HepG2 (cell line): ENCODE results near the gene ZFAND2B. TPM values are rescaled to one million over a fixed set of nuclear protein-coding genes. Genes with fewer than 3 reads are reported as not detected.

ENCODE experiments used
- ELF4 ChIP-seq: sonication (generic); formaldehyde crosslinking; IDR thresholded peaks from 2 replicates; pipeline ENCODE4 v1.5.0; 2020; ENCODE audit warnings: missing genetic modification reagents, mild to moderate bottlenecking, moderate library complexity, borderline replicate concordance
- KDM5B ChIP-seq: sonication (generic); formaldehyde crosslinking; IDR thresholded peaks from 2 replicates; pipeline ENCODE4 v1.4.0; 2020; ENCODE audit warnings: missing genetic modification reagents, mild to moderate bottlenecking, borderline replicate concordance
- NFIB ChIP-seq: sonication (generic); formaldehyde crosslinking; IDR thresholded peaks from 2 replicates; pipeline ENCODE4 v1.9.0; 2021; ENCODE audit warnings: missing genetic modification reagents, mild to moderate bottlenecking, borderline replicate concordance
- NR2C2 ChIP-seq: sonication (generic); formaldehyde crosslinking; IDR thresholded peaks from 2 replicates; pipeline ENCODE4 v1.4.0; 2020; ENCODE audit warnings: missing genetic modification reagents, mild to moderate bottlenecking, moderate library complexity, borderline replicate concordance
- THYN1 ChIP-seq: sonication (generic); formaldehyde crosslinking; IDR thresholded peaks from 2 replicates; pipeline ENCODE4 v1.8.1; 2023; ENCODE audit warnings: low read depth, mild to moderate bottlenecking, moderate library complexity, missing genetic modification reagents, borderline replicate concordance
- ZBTB21 ChIP-seq: sonication (generic); formaldehyde crosslinking; IDR thresholded peaks from 2 replicates; pipeline ENCODE4 v1.4.0; 2020; ENCODE audit warnings: missing genetic modification reagents
- ZMYM4 ChIP-seq: sonication (generic); formaldehyde crosslinking; IDR thresholded peaks from 2 replicates; pipeline ENCODE4 v1.8.1; 2023; ENCODE audit warnings: mild to moderate bottlenecking, missing genetic modification reagents
- ZNF292 ChIP-seq: sonication (generic); formaldehyde crosslinking; IDR thresholded peaks from 2 replicates; pipeline ENCODE4 v1.8.1; 2022; ENCODE audit warnings: mild to moderate bottlenecking, low read depth, missing genetic modification reagents, borderline replicate concordance
- ZNF550 ChIP-seq: sonication (generic); formaldehyde crosslinking; IDR thresholded peaks from 2 replicates; pipeline ENCODE4 v1.4.0; 2020; ENCODE audit warnings: mild to moderate bottlenecking, missing genetic modification reagents, borderline replicate concordance
- polyA plus RNA-seq, 8 experiments: library from polyadenylated mRNA; depleted of rRNA in 3 of 8; stranded (reverse) in 7 of 8; unstranded in 1 of 8; fragments of >200 nt; fragmentation: Illumina TruSeq in 4 of 8; extraction: Trizol in 4 of 8; gene quantifications; 2 replicates each; pipeline versions ENCODE4 v1.2.1 to v1.2.3, GENCODE V29; 2011 to 2016; ENCODE audit warnings: low read depth in 4 of 8, missing spikeins in 1 of 8, mixed read lengths in 1 of 8; ENCODE audit not compliant: insufficient read depth in 1 of 8
- total RNA-seq, 5 experiments: library from RNA; depleted of rRNA; stranded (reverse); fragments of >200 nt; fragmentation: Illumina TruSeq; extraction: Trizol; gene quantifications; 2 replicates each; pipeline ENCODE4 v1.2.3, GENCODE V29; 2016; ENCODE audit warnings: low read depth in 1 of 5
- TF ChIP-seq, protein P1 (sequence below): sonication (generic); formaldehyde crosslinking; IDR thresholded peaks from 2 replicates; pipeline ENCODE4 v1.5.0; 2020; ENCODE audit warnings: mild to moderate bottlenecking, missing genetic modification reagents, borderline replicate concordance
- TF ChIP-seq, protein P2 (sequence below): sonication (generic); formaldehyde crosslinking; IDR thresholded peaks from one replicate; pipeline ENCODE4 v1.5.1; 2020; ENCODE audit warnings: mild to moderate bottlenecking, missing genetic modification reagents; ENCODE audit errors: not compliant biosample characterization

ZFAND2B gene
- total and polyA plus RNA-seq, 2 of the 13 experiments (the other 11 are each of a cell fraction or from before 2014, with no cell fraction given) = 53.3 to 115 TPM

DNA sequence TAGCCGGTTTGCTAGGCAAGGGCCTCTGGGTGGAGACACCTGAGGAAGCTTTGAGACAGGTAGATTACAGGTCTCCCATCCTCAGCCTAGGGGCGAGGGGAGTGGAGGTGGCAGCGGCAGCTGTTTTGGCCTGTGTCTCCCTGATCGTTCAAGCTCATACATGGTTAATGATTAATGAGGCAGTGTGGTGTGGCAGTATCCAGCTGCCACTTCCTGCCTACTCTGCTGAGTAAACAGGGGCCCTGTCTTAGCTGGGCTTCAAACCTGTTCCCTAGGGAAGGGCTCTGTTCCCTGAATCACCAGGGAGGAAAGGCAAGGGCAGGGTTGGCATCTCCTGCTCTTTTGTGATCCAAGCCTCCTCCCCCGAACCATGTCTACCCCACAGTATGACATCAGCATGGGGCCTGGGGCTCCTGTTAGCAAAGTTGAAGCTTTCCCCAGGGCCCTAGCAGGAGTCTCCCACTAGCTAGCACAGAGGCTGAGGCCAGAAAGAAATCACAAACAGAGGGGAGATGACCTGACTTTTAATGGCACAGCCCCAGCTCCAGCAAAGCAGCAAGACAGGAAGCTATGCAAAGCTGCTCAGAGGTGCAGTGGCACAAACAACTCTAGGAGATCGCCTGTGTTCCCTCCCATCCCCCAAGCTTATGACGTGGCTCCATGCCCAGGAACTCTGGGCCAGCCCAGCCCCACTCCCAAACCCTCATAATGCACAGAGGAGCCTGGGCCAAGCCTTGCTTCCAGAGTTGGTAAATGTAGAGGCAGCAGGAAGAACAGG lies 42.8 kb downstream of the ZFAND2B start (continued):
- TF ChIP-seq, protein P1, sequence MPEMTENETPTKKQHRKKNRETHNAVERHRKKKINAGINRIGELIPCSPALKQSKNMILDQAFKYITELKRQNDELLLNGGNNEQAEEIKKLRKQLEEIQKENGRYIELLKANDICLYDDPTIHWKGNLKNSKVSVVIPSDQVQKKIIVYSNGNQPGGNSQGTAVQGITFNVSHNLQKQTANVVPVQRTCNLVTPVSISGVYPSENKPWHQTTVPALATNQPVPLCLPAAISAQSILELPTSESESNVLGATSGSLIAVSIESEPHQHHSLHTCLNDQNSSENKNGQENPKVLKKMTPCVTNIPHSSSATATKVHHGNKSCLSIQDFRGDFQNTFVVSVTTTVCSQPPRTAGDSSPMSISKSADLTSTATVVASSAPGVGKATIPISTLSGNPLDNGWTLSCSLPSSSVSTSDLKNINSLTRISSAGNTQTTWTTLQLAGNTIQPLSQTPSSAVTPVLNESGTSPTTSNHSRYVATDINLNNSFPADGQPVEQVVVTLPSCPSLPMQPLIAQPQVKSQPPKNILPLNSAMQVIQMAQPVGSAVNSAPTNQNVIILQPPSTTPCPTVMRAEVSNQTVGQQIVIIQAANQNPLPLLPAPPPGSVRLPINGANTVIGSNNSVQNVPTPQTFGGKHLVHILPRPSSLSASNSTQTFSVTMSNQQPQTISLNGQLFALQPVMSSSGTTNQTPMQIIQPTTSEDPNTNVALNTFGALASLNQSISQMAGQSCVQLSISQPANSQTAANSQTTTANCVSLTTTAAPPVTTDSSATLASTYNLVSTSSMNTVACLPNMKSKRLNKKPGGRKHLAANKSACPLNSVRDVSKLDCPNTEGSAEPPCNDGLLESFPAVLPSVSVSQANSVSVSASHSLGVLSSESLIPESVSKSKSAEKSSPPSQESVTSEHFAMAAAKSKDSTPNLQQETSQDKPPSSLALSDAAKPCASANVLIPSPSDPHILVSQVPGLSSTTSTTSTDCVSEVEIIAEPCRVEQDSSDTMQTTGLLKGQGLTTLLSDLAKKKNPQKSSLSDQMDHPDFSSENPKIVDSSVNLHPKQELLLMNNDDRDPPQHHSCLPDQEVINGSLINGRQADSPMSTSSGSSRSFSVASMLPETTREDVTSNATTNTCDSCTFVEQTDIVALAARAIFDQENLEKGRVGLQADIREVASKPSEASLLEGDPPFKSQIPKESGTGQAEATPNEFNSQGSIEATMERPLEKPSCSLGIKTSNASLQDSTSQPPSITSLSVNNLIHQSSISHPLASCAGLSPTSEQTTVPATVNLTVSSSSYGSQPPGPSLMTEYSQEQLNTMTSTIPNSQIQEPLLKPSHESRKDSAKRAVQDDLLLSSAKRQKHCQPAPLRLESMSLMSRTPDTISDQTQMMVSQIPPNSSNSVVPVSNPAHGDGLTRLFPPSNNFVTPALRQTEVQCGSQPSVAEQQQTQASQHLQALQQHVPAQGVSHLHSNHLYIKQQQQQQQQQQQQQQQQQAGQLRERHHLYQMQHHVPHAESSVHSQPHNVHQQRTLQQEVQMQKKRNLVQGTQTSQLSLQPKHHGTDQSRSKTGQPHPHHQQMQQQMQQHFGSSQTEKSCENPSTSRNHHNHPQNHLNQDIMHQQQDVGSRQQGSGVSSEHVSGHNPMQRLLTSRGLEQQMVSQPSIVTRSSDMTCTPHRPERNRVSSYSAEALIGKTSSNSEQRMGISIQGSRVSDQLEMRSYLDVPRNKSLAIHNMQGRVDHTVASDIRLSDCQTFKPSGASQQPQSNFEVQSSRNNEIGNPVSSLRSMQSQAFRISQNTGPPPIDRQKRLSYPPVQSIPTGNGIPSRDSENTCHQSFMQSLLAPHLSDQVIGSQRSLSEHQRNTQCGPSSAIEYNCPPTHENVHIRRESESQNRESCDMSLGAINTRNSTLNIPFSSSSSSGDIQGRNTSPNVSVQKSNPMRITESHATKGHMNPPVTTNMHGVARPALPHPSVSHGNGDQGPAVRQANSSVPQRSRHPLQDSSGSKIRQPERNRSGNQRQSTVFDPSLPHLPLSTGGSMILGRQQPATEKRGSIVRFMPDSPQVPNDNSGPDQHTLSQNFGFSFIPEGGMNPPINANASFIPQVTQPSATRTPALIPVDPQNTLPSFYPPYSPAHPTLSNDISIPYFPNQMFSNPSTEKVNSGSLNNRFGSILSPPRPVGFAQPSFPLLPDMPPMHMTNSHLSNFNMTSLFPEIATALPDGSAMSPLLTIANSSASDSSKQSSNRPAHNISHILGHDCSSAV = 0 out of 2 replicates have a peak, but pooled peaks have one; percentile 83
- TF ChIP-seq ZBTB21 (CRISPR knock-in tag) (peak; percentile 31), ELF4 (CRISPR knock-in tag) (peak; percentile 93), ZMYM4 (peak; percentile 57; the same call in 1 of the 2 replicates), KDM5B (CRISPR knock-in tag) (peak; percentile 34; the same call in 1 of the 2 replicates), ZNF550 (CRISPR knock-in tag) (0 out of 2 replicates have a peak, but pooled peaks have one; percentile 55), THYN1 (CRISPR knock-in tag) (no peak), NR2C2 (CRISPR knock-in tag) (no peak), ZNF292 (CRISPR knock-in tag) (peak; percentile 92), NFIB (CRISPR knock-in tag) (no peak)
- TF ChIP-seq, protein P2, sequence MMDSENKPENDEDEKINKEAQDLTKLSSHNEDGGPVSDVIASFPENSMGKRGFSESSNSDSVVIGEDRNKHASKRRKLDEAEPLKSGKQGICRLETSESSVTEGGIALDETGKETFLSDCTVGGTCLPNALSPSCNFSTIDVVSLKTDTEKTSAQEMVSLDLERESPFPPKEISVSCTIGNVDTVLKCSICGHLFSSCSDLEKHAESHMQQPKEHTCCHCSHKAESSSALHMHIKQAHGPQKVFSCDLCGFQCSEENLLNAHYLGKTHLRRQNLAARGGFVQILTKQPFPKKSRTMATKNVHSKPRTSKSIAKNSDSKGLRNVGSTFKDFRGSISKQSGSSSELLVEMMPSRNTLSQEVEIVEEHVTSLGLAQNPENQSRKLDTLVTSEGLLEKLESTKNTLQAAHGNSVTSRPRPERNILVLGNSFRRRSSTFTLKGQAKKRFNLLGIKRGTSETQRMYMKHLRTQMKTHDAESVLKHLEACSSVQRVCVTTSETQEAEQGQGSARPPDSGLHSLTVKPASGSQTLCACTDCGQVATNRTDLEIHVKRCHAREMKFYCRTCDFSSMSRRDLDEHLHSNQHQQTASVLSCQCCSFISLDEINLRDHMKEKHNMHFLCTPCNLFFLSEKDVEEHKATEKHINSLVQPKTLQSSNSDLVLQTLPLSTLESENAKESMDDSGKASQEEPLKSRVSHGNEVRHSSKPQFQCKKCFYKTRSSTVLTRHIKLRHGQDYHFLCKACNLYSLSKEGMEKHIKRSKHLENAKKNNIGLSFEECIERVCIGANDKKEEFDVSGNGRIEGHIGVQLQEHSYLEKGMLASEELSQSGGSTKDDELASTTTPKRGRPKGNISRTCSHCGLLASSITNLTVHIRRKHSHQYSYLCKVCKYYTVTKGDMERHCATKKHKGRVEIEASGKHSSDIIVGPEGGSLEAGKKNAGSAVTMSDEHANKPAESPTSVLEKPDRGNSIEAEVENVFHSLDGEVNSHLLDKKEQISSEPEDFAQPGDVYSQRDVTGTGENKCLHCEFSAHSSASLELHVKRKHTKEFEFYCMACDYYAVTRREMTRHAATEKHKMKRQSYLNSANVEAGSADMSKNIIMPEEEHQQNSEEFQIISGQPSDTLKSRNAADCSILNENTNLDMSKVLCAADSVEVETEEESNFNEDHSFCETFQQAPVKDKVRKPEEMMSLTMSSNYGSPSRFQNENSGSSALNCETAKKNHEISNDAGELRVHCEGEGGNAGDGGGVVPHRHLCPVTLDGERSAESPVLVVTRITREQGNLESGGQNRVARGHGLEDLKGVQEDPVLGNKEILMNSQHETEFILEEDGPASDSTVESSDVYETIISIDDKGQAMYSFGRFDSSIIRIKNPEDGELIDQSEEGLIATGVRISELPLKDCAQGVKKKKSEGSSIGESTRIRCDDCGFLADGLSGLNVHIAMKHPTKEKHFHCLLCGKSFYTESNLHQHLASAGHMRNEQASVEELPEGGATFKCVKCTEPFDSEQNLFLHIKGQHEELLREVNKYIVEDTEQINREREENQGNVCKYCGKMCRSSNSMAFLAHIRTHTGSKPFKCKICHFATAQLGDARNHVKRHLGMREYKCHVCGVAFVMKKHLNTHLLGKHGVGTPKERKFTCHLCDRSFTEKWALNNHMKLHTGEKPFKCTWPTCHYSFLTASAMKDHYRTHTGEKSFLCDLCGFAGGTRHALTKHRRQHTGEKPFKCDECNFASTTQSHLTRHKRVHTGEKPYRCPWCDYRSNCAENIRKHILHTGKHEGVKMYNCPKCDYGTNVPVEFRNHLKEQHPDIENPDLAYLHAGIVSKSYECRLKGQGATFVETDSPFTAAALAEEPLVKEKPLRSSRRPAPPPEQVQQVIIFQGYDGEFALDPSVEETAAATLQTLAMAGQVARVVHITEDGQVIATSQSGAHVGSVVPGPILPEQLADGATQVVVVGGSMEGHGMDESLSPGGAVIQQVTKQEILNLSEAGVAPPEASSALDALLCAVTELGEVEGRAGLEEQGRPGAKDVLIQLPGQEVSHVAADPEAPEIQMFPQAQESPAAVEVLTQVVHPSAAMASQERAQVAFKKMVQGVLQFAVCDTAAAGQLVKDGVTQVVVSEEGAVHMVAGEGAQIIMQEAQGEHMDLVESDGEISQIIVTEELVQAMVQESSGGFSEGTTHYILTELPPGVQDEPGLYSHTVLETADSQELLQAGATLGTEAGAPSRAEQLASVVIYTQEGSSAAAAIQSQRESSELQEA (CRISPR knock-in tag) = no peak
